ENCODE data around the gene VAPB.

VAPB gene

DNA sequence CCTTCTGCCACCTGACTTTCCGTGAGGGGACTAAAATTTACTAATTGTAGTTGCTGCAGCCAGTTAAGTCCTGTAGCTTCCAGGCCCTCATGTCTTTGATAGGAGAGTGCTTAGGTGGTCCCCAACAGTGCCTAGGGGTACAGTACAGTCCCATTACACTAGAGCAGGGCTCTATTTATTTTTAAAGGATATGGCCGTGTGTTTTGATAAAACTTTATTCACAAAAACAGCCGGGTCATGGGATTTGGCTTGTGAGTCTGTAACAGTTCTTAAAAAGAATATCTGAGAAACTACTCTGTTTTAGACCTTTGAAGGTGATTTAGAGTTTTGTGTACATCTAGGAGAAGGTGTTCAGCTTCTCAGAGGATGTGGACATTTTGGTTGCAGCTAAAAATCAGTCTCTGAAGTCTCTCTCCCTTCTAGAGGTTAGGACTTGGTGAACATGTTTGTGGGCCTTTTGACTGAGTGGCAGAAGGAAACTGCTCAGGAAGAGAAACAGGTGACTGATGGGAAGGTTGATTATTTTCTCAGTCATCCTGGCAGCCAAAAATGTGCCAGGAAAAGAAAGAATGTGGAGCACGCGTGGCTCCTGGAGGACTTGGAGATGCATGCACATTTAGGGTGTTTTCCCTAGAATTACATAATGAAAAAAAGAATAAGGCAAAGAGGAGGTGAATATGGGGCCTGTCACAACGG lies 57.4 kb downstream of the VAPB start:
- H3K27ac ChIP-seq (ENCODE audit: low read length) = no peak overlapping the region
- H3K79me2 ChIP-seq (ENCODE audit: low read length) = peaks cover 9% of the 10 kb centered on the region
- no peak for TF ChIP-seq EZH2phosphoT487 (IDR thresholded peaks at IDR 0.05; ENCODE audit: low read depth)
- TF ChIP-seq, protein P1, sequence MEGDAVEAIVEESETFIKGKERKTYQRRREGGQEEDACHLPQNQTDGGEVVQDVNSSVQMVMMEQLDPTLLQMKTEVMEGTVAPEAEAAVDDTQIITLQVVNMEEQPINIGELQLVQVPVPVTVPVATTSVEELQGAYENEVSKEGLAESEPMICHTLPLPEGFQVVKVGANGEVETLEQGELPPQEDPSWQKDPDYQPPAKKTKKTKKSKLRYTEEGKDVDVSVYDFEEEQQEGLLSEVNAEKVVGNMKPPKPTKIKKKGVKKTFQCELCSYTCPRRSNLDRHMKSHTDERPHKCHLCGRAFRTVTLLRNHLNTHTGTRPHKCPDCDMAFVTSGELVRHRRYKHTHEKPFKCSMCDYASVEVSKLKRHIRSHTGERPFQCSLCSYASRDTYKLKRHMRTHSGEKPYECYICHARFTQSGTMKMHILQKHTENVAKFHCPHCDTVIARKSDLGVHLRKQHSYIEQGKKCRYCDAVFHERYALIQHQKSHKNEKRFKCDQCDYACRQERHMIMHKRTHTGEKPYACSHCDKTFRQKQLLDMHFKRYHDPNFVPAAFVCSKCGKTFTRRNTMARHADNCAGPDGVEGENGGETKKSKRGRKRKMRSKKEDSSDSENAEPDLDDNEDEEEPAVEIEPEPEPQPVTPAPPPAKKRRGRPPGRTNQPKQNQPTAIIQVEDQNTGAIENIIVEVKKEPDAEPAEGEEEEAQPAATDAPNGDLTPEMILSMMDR (IDR thresholded peaks at IDR 0.05; ENCODE audit: low read depth, low read length) = no peak
- H4K20me1 ChIP-seq (ENCODE audit: insufficient read depth, low read length) = peaks cover 47% of the 10 kb centered on the region
- peaks cover 52% of the 10 kb centered on the region for H3K36me3 ChIP-seq (replicated peaks; ENCODE audit: low read depth, low read length)
- no peak overlapping the region for H2AFZ ChIP-seq (ENCODE audit: low read depth, low read length)
- no peaks in the 10 kb centered on the region for H3K27me3 ChIP-seq (ENCODE audit: low read depth, low read length)
- peaks cover 36% of the 10 kb centered on the region for H3K4me1 ChIP-seq (ENCODE audit: low read length)
- no peak overlapping the region for H3K4me3 ChIP-seq (ENCODE audit: low read length)
- H3K9ac ChIP-seq (ENCODE audit: low read length) = no peak overlapping the region
- no peaks in the 10 kb centered on the region for H3K9me3 ChIP-seq (ENCODE audit: insufficient read depth, low read length)
- no peak overlapping the region for H3K4me2 ChIP-seq (ENCODE audit: low read length)

DNA sequence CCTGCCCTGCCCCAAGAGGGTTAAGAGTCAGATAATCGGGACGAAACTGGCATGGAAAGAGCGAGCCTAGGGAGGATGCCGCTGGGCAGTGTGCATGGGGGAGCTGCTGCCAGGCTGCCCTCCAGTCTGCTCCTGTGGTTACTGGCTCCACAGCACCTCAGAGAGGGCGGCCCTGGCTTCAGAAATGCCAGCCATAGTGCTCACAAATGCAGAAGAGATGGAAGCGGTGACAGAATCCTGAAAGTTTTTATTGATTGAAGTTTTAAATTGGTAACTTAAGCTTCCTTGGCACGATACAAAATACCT lies 57.9 kb downstream of the VAPB start:
- no peak overlapping the region for H3K9ac ChIP-seq (ENCODE audit: low read length)
- TF ChIP-seq, protein P1 (IDR thresholded peaks at IDR 0.05; ENCODE audit: low read depth, low read length) = no peak
- TF ChIP-seq EZH2phosphoT487 (IDR thresholded peaks at IDR 0.05; ENCODE audit: low read depth) = no peak
- H3K9me3 ChIP-seq (ENCODE audit: insufficient read depth, low read length) = no peaks in the 10 kb centered on the region
- H2AFZ ChIP-seq (ENCODE audit: low read depth, low read length) = no peak overlapping the region
- H3K27me3 ChIP-seq (ENCODE audit: low read depth, low read length) = no peaks in the 10 kb centered on the region
- H3K4me1 ChIP-seq (ENCODE audit: low read length) = peaks cover 37% of the 10 kb centered on the region
- H4K20me1 ChIP-seq (ENCODE audit: insufficient read depth, low read length) = peaks cover 43% of the 10 kb centered on the region
- H3K36me3 ChIP-seq (replicated peaks; ENCODE audit: low read depth, low read length) = peaks cover 57% of the 10 kb centered on the region
- no peak overlapping the region for H3K4me3 ChIP-seq (ENCODE audit: low read length)
- no peak overlapping the region for H3K4me2 ChIP-seq (ENCODE audit: low read length)
- peaks cover 10% of the 10 kb centered on the region for H3K79me2 ChIP-seq (ENCODE audit: low read length)
- no peak overlapping the region for H3K27ac ChIP-seq (ENCODE audit: low read length)

DNA sequence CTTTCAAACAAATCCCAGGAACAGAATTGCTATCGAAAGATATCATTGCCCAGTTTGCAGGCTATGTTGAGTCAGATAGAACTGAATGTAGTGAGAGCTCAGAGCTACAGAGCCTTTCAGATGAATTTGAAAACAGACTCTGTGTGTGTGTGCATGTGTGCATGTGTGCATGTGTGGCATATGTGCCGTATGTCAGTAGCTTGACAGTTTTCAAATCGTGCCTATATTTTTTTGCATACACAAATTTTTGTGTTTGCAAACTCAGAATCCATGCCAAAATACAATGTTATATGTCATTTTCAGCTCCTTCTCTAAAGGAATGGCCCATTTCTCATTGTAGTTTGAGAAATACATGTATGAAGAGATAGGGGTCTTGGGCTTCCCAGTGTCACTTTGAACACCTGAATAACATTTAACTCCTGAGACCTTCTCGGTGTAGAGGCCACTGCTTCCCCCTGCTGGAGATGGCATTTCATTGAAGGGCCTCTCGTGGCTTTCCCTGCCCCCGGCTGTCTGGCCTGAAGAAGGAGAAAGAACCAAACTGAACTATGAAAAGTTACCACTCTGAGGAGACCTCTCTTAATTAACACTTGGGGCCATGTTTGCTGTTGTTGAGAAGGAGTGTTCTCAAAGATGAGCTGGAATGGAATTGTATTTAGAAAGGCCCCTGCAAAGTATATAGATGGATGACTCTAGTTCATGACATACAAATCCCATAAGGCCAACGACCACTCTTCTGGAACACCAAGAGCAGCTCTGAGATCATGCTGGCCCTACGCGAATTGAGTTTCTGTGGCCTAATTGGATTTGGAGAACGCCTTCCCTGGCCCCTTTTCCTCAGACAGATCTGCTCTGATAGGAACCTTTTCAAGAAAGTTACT lies 58.7 kb downstream of the VAPB start:
- no peak overlapping the region for H3K9ac ChIP-seq (ENCODE audit: low read length)
- no peaks in the 10 kb centered on the region for H3K27me3 ChIP-seq (ENCODE audit: low read depth, low read length)
- H3K27ac ChIP-seq (ENCODE audit: low read length) = no peak overlapping the region
- no peak for TF ChIP-seq EZH2phosphoT487 (IDR thresholded peaks at IDR 0.05; ENCODE audit: low read depth)
- TF ChIP-seq, protein P1 (IDR thresholded peaks at IDR 0.05; ENCODE audit: low read depth, low read length) = peak; percentile 84
- H3K4me2 ChIP-seq (ENCODE audit: low read length) = no peak overlapping the region
- peaks cover 36% of the 10 kb centered on the region for H4K20me1 ChIP-seq (ENCODE audit: insufficient read depth, low read length)
- H3K36me3 ChIP-seq (replicated peaks; ENCODE audit: low read depth, low read length) = peaks cover 61% of the 10 kb centered on the region
- H3K4me3 ChIP-seq (ENCODE audit: low read length) = no peak overlapping the region
- H3K9me3 ChIP-seq (ENCODE audit: insufficient read depth, low read length) = no peaks in the 10 kb centered on the region
- H2AFZ ChIP-seq (ENCODE audit: low read depth, low read length) = no peak overlapping the region
- H3K79me2 ChIP-seq (ENCODE audit: low read length) = peaks cover 8% of the 10 kb centered on the region
- peaks cover 37% of the 10 kb centered on the region for H3K4me1 ChIP-seq (ENCODE audit: low read length)

DNA sequence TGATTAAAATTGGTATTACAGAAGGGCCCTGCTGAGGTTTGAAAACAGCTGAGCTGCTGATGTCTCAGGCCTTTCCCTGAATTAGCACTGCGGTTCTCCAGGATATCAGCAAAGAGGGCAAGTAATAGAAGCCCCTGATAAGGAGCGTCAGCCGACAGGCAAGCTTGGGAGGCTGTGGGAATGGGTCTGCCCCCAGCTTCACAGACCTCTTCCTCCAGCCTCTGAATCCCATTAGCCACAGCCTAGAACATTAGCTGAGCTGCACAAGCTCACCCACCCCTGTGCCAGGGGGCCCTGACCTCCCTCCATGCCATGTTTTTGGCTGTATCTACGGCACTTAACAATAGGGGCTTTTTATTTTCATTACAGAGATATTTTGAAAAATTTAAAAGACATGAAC lies 59.9 kb downstream of the VAPB start:
- Histone ChIP-seq H4K20me1 (ENCODE audit: insufficient read depth, low read length) (peaks cover 33% of the 10 kb centered on the region), H3K9me3 (ENCODE audit: insufficient read depth, low read length) (peaks cover 2% of the 10 kb centered on the region; the same call in 1 of the 2 replicates), H3K4me2 (ENCODE audit: low read length) (peak overlapping the region; percentile 84; the same call in 1 of the 2 replicates), H3K79me2 (ENCODE audit: low read length) (peaks cover 8% of the 10 kb centered on the region; the same call in 1 of the 2 replicates), H2AFZ (ENCODE audit: low read depth, low read length) (no peak overlapping the region), H3K9ac (ENCODE audit: low read length) (no peak overlapping the region), H3K27me3 (ENCODE audit: low read depth, low read length) (no peaks in the 10 kb centered on the region), H3K4me3 (ENCODE audit: low read length) (no peak overlapping the region), H3K36me3 (replicated peaks; ENCODE audit: low read depth, low read length) (peaks cover 65% of the 10 kb centered on the region), H3K27ac (ENCODE audit: low read length) (no peak overlapping the region), H3K4me1 (ENCODE audit: low read length) (peaks cover 37% of the 10 kb centered on the region)
- TF ChIP-seq EZH2phosphoT487 (IDR thresholded peaks at IDR 0.05; ENCODE audit: low read depth) = no peak
- TF ChIP-seq, protein P1 (IDR thresholded peaks at IDR 0.05; ENCODE audit: low read depth, low read length) = no peak

Measured in OCI-LY3 (cell line).